ENCODE measurements around the gene METTL21A. TPM values are rescaled to one million over a fixed set of nuclear protein-coding genes. Genes with fewer than 3 reads are reported as not detected.

Gene METTL21A
- total and polyA plus RNA-seq, 2 of the 13 experiments (the other 11 are each of a cell fraction or from before 2014, with no cell fraction given), result 42.4 to 61.2 TPM

- TF ChIP-seq KLF15 (CRISPR knock-in tag; IDR thresholded peaks at IDR 0.05; ENCODE audit: borderline replicate concordance), result no peak
- TF ChIP-seq BRCA1 (CRISPR knock-in tag; IDR thresholded peaks at IDR 0.05), result no peak
- 0 out of 2 replicates have a peak, but pooled peaks have one; percentile 16 for TF ChIP-seq TBX3 (IDR thresholded peaks at IDR 0.05; ENCODE audit: borderline replicate concordance)
- TF ChIP-seq CEBPZ (IDR thresholded peaks at IDR 0.05; ENCODE audit: low read length), result no peak
- 0 out of 2 replicates have a peak, but pooled peaks have one; percentile 17 for TF ChIP-seq ZSCAN25 (CRISPR knock-in tag; IDR thresholded peaks at IDR 0.05)
- no peak for TF ChIP-seq ARNT2 (CRISPR knock-in tag; IDR thresholded peaks at IDR 0.05; ENCODE audit: low read depth)
- TF ChIP-seq ZNF883 (CRISPR knock-in tag; IDR thresholded peaks at IDR 0.05; ENCODE audit: not compliant biosample characterization), result no peak
Observed at GRCh38 chr2:207660994-207661393, 35.8 kb upstream of the METTL21A start (continued).

- FAIRE-seq (no peak), DNase-seq (ENCODE audit: low spot score) (no peak), ATAC-seq (no peak)
- H3K9me3 ChIP-seq (ENCODE audit: low read length), result no peaks in the 10 kb centered on the region
- H3K4me2 ChIP-seq (ENCODE audit: low read depth, low read length), result no peak overlapping the region
- TF ChIP-seq SUZ12 (IDR thresholded peaks at IDR 0.05; ENCODE audit: low read depth, low read length) (no peak), CEBPB (IDR thresholded peaks at IDR 0.05; ENCODE audit: borderline replicate concordance, low read depth, low read length) (peak; percentile 42; the same call in 1 of the 2 replicates)
- no TSS peak for BruUV-seq (replicated peaks)
- H2AFZ ChIP-seq (ENCODE audit: low read length), result no peak overlapping the region
- in situ Hi-C loops (cut with HindIII; ENCODE audit: extremely low pct_ligation_motif_present, low pct_unique_long_range_greater_than_20kb) (no loop called here), intact Hi-C loops (cut with micrococcal nuclease; ENCODE audit: unreplicated experiment) (no loop called here)
- H3K9ac ChIP-seq (ENCODE audit: insufficient read depth, low read depth, low read length), result no peak overlapping the region
- ChIA-PET CTCF (ENCODE audit: low intra/inter-chr PET ratio, low total read pairs) (no interaction called here), POLR2A (no interaction called here)
- no peaks in the 10 kb centered on the region for H4K20me1 ChIP-seq (ENCODE audit: insufficient read depth, low read length)
- H3K27me3 ChIP-seq (ENCODE audit: control insufficient read depth in 1 of 2, insufficient read depth in 2 of 2, low read length in 2 of 2), result no peaks in the 10 kb centered on the region; a peak in 1 of 5 replicates
- H3K4me1 ChIP-seq (ENCODE audit: insufficient read depth, low read length), result peaks cover 16% of the 10 kb centered on the region
- no peaks in the 10 kb centered on the region for H3K79me2 ChIP-seq (ENCODE audit: insufficient read depth, low read length)
- 30% methylated on average over 4 of the region's 4 CpGs for WGBS (ENCODE audit: low lambda C conversion rate)
- no peak overlapping the region for H3K27ac ChIP-seq (ENCODE audit: extremely low read length, insufficient read depth, low read length)
- no peaks in the 10 kb centered on the region for H3K36me3 ChIP-seq (replicated peaks in 1 of 2; ENCODE audit: control insufficient read depth in 1 of 2, insufficient read depth in 2 of 2, low read length in 2 of 2)
- no peak overlapping the region for H3K4me3 ChIP-seq (replicated peaks in 1 of 3; ENCODE audit: insufficient read depth in 1 of 3, low read depth in 2 of 3, low read length in 3 of 3)
Observed at GRCh38 chr2:207658156-207658555, 33.0 kb upstream of the METTL21A start.

Measured in HepG2 (cell line).